ENCODE data around the gene NFIC. TPM values are rescaled to one million over a fixed set of nuclear protein-coding genes. Genes with fewer than 3 reads are reported as not detected.

NFIC gene
- total RNA-seq, 2 experiments from 2014 or later: 1.5 to 1.7 TPM

- Histone ChIP-seq H3K4me2 (ENCODE audit: low read length) (no peak overlapping the region), H3K9me2 (ENCODE audit: insufficient read depth, low read length) (no peaks in the 10 kb centered on the region), H3K4me3 (ENCODE audit: low read depth, low read length, poor library complexity, severe bottlenecking) (no peak overlapping the region), H4K20me1 (ENCODE audit: insufficient read depth, low read length) (no peaks in the 10 kb centered on the region), H3K27ac (ENCODE audit: low read depth, low read length, poor library complexity, severe bottlenecking) (no peak overlapping the region), H2AFZ (ENCODE audit: low read length) (no peak overlapping the region), H3K9me3 (ENCODE audit: low read length) (no peaks in the 10 kb centered on the region), H3K4me1 (ENCODE audit: insufficient read depth, low read length, poor library complexity, severe bottlenecking) (no peaks in the 10 kb centered on the region), H3K79me2 (ENCODE audit: insufficient read depth, low read depth, low read length) (no peaks in the 10 kb centered on the region), H3K36me3 (ENCODE audit: insufficient read depth, low read length) (no peaks in the 10 kb centered on the region)
- POLR2A ChIA-PET: no interaction called here
- DNase-seq (ENCODE audit: low spot score): no peak
- intact Hi-C loops (cut with micrococcal nuclease; ENCODE audit: unreplicated experiment): no loop called here
- no TSS peak for BruUV-seq (replicated peaks)
- TF ChIP-seq CTCF (conservative IDR thresholded peaks at IDR 0.05; ENCODE audit: low read length): no peak
- no peak for TF ChIP-seq EZH2phosphoT487 (IDR thresholded peaks at IDR 0.05; ENCODE audit: borderline replicate concordance, low read depth, low read length)
- CTCF ChIA-PET (ENCODE audit: unreplicated experiment): no interaction called here
Observed at GRCh38 chr19:3408996-3409345, 42.6 kb downstream of the NFIC start.

- Histone ChIP-seq H4K20me1 (ENCODE audit: insufficient read depth, low read length) (no peaks in the 10 kb centered on the region), H3K4me3 (ENCODE audit: low read depth, low read length, poor library complexity, severe bottlenecking) (no peak overlapping the region), H3K4me2 (ENCODE audit: low read length) (no peak overlapping the region), H3K9me3 (ENCODE audit: low read length) (no peaks in the 10 kb centered on the region), H2AFZ (ENCODE audit: low read length) (no peak overlapping the region), H3K36me3 (ENCODE audit: insufficient read depth, low read length) (no peaks in the 10 kb centered on the region), H3K4me1 (ENCODE audit: insufficient read depth, low read length, poor library complexity, severe bottlenecking) (no peaks in the 10 kb centered on the region), H3K9me2 (ENCODE audit: insufficient read depth, low read length) (no peaks in the 10 kb centered on the region), H3K27ac (ENCODE audit: low read depth, low read length, poor library complexity, severe bottlenecking) (no peak overlapping the region), H3K79me2 (ENCODE audit: insufficient read depth, low read depth, low read length) (no peaks in the 10 kb centered on the region)
- intact Hi-C loops (cut with micrococcal nuclease; ENCODE audit: unreplicated experiment): no loop called here
- ChIA-PET CTCF (ENCODE audit: unreplicated experiment) (no interaction called here), POLR2A (no interaction called here)
- BruUV-seq (replicated peaks): no TSS peak
- no peak for DNase-seq (ENCODE audit: low spot score)
- no peak for TF ChIP-seq CTCF (conservative IDR thresholded peaks at IDR 0.05; ENCODE audit: low read length)
- no peak for TF ChIP-seq EZH2phosphoT487 (IDR thresholded peaks at IDR 0.05; ENCODE audit: borderline replicate concordance, low read depth, low read length)
Observed at GRCh38 chr19:3409346-3410064, 43.1 kb downstream of the NFIC start.

- Histone ChIP-seq H3K9me2 (ENCODE audit: insufficient read depth, low read length) (no peaks in the 10 kb centered on the region), H3K36me3 (ENCODE audit: insufficient read depth, low read length) (no peaks in the 10 kb centered on the region), H3K4me1 (ENCODE audit: insufficient read depth, low read length, poor library complexity, severe bottlenecking) (no peaks in the 10 kb centered on the region), H3K9me3 (ENCODE audit: low read length) (no peaks in the 10 kb centered on the region), H3K4me3 (ENCODE audit: low read depth, low read length, poor library complexity, severe bottlenecking) (no peak overlapping the region), H3K27ac (ENCODE audit: low read depth, low read length, poor library complexity, severe bottlenecking) (no peak overlapping the region), H2AFZ (ENCODE audit: low read length) (no peak overlapping the region), H3K4me2 (ENCODE audit: low read length) (no peak overlapping the region), H3K79me2 (ENCODE audit: insufficient read depth, low read depth, low read length) (no peaks in the 10 kb centered on the region), H4K20me1 (ENCODE audit: insufficient read depth, low read length) (no peaks in the 10 kb centered on the region)
- BruUV-seq (replicated peaks): no TSS peak
- TF ChIP-seq CTCF (conservative IDR thresholded peaks at IDR 0.05; ENCODE audit: low read length): no peak
- no peak for TF ChIP-seq EZH2phosphoT487 (IDR thresholded peaks at IDR 0.05; ENCODE audit: borderline replicate concordance, low read depth, low read length)
- CTCF ChIA-PET (ENCODE audit: unreplicated experiment): no interaction called here
- intact Hi-C loops (cut with micrococcal nuclease; ENCODE audit: unreplicated experiment): no loop called here
- DNase-seq (ENCODE audit: low spot score): no peak
- POLR2A ChIA-PET: no interaction called here
Observed at GRCh38 chr19:3411636-3412035, 45.3 kb downstream of the NFIC start.
